Upper lobe of left lung (tissue), 4 donors: ENCODE results near the gene EDEM3.

Experiments
- POLR2A ChIP-seq, 4 donors: fragments of 450-650 bp; IDR thresholded peaks; one replicate each; pipeline ENCODE4 v1.5.1; 2016 to 2017; ENCODE audit warnings: antibody characterized with exemption in 4 of 4, mild to moderate bottlenecking in 2 of 4
- POLR2AphosphoS5 ChIP-seq, 2 donors: sonication (generic); formaldehyde crosslinking; IDR thresholded peaks; one replicate each; pipeline ENCODE4 v1.5.1; 2017; ENCODE audit warnings: antibody characterized with exemption in 2 of 2
- TF ChIP-seq, protein P1 (sequence below), 6 experiments: fragments of 450-650 bp in 4 of 6; fragments of 200-600 bp in 2 of 6; sonication (generic) in 2 of 6; IDR thresholded peaks; one replicate each; pipeline ENCODE4 v1.5.1; 2016 to 2019; ENCODE audit warnings: antibody characterized with exemption in 6 of 6

DNA sequence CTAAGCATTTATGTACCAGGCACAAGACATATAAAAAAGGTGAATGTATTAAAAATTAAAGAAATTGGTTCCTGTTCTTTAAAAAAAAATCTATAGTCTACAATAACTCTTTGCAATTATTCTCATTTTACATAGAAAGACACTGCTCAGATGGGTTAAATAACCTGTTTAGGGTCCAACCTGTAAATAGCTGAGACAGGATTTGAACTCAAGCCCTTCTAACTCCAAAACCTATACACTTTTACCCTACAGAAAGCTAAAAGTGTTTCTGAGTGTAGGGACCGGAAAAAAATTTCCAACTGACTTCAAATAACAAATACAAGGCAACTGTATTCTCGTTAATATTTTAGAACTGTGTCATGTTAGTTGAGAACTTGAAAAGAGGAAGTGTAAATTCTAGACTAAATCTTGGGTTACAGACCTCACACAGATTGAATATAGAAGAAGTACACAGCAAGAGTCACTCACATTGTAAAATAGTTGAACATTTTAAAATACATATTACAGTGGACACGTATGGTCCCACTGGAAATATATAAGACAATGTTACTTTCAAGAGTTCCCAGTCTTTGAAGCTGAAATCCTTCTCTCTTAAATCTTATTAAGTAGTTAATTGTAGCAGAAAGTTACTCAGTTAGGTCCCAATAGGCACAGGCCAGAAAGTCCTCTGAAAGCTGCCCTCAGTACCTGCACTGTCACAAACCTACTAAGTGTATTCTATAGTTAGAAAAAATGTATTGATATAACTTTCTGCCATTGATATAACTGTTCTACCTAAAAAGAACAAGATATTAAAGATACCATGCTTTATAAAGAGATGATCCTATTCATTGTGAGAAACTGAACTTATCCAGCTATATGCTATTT is 7.3 kb downstream of the EDEM3 start:
- TF ChIP-seq, protein P1, sequence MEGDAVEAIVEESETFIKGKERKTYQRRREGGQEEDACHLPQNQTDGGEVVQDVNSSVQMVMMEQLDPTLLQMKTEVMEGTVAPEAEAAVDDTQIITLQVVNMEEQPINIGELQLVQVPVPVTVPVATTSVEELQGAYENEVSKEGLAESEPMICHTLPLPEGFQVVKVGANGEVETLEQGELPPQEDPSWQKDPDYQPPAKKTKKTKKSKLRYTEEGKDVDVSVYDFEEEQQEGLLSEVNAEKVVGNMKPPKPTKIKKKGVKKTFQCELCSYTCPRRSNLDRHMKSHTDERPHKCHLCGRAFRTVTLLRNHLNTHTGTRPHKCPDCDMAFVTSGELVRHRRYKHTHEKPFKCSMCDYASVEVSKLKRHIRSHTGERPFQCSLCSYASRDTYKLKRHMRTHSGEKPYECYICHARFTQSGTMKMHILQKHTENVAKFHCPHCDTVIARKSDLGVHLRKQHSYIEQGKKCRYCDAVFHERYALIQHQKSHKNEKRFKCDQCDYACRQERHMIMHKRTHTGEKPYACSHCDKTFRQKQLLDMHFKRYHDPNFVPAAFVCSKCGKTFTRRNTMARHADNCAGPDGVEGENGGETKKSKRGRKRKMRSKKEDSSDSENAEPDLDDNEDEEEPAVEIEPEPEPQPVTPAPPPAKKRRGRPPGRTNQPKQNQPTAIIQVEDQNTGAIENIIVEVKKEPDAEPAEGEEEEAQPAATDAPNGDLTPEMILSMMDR (IDR thresholded peaks at IDR 0.05): no peak
- TF ChIP-seq POLR2A (IDR thresholded peaks at IDR 0.05) (no peak), POLR2AphosphoS5 (IDR thresholded peaks at IDR 0.05) (no peak)
